Caco-2 (cell line): ENCODE data around the gene CBX1. TPM values are rescaled to one million over a fixed set of nuclear protein-coding genes. Genes with fewer than 3 reads are reported as not detected.

ENCODE experiments used
- BruUV-seq: library from RNA; stranded (reverse); fragments of 400-500 nt; replicated peaks from 2 replicates; lab custom pipeline; 2021; lab: Mats Ljungman, UMichigan
- CTCF ChIA-PET: fragments of 300-600 bp; sonication (Branson Sonifier 250); formaldehyde crosslinking; loops from one replicate; lab custom pipeline; 2022; ENCODE audit warnings: antibody characterized with exemption; lab: Charles Lee
- POLR2A ChIA-PET: fragments of 300-600 bp; sonication (Branson Sonifier 250); formaldehyde crosslinking; loops from one replicate; lab custom pipeline; 2022; ENCODE audit warnings: antibody characterized with exemption; lab: Charles Lee
- DNase-seq, 2 experiments: peaks; one replicate each; pipeline versions ENCODE4 v3.0.0 to v3.0.0-alpha.2; 2020 to 2022
- H3K27me3 ChIP-seq: replicated peaks from 2 replicates; pipeline ENCODE4 v1.6.0; 2011; ENCODE audit warnings: low read length; ENCODE audit not compliant: control insufficient read depth, insufficient read depth
- H3K36me3 ChIP-seq: 2 replicates; pipeline ENCODE4 v1.5.1; 2011; ENCODE audit warnings: low read length; ENCODE audit not compliant: control insufficient read depth, insufficient read depth
- H3K4me1 ChIP-seq: fragments of 250-450 bp; sonication (Bioruptor Pico); 2 replicates; pipeline ENCODE4 v1.5.1; 2020; ENCODE audit warnings: mild to moderate bottlenecking
- H3K4me3 ChIP-seq: 2 replicates; pipeline ENCODE4 v1.5.1; 2011; ENCODE audit warnings: low read depth, mild to moderate bottlenecking, control low read depth, low read length
- H3K9me3 ChIP-seq: fragments of 250-450 bp; sonication (Bioruptor Pico); 2 replicates; pipeline ENCODE4 v1.5.1; 2020; ENCODE audit warnings: mild to moderate bottlenecking, moderate library complexity
- H3K27ac Mint-ChIP-seq: one replicate; pipeline ENCODE4 v1.8.0; 2022; ENCODE audit warnings: mixed read lengths; ENCODE audit not compliant: unreplicated experiment
- H3K27me3 Mint-ChIP-seq: one replicate; pipeline ENCODE4 v1.8.0; 2022; ENCODE audit warnings: mixed read lengths; ENCODE audit not compliant: insufficient read depth, unreplicated experiment
- H3K36me3 Mint-ChIP-seq: one replicate; pipeline ENCODE4 v1.8.0; 2022; ENCODE audit warnings: mild to moderate bottlenecking, mixed read lengths; ENCODE audit not compliant: insufficient read depth, unreplicated experiment
- H3K4me1 Mint-ChIP-seq: one replicate; pipeline ENCODE4 v1.8.0; 2022; ENCODE audit warnings: low read depth, mixed read lengths; ENCODE audit not compliant: unreplicated experiment
- H3K4me3 Mint-ChIP-seq: one replicate; pipeline ENCODE4 v1.8.0; 2022; ENCODE audit warnings: mild to moderate bottlenecking, moderate library complexity, mixed read lengths; ENCODE audit not compliant: unreplicated experiment
- H3K9me3 Mint-ChIP-seq: one replicate; pipeline ENCODE4 v1.8.0; 2022; ENCODE audit warnings: mixed read lengths; ENCODE audit not compliant: unreplicated experiment
- CTCF ChIP-seq, 2 experiments: fragments of 200-600 bp in 1 of 2; IDR thresholded peaks; 1 replicate in 1 of 2; 2 replicates in 1 of 2; pipeline versions ENCODE4 v1.5.1 to v1.8.0; 2011 to 2022; ENCODE audit warnings: antibody characterized with exemption in 1 of 2, control low read depth in 1 of 2, inconsistent platforms in 1 of 2, low read depth in 1 of 2, low read length in 1 of 2, mild to moderate bottlenecking in 1 of 2, moderate library complexity in 1 of 2; ENCODE audit not compliant: insufficient read depth in 1 of 2, severe bottlenecking in 1 of 2, unreplicated experiment in 1 of 2
- intact Hi-C: fragments of 100-400 bp; cut with micrococcal nuclease; formaldehyde crosslinking; loops from one replicate; pipeline ENCODE4 v1.10.0; 2022; ENCODE audit not compliant: unreplicated experiment
- total RNA-seq: library from RNA; stranded (reverse); gene quantifications from 2 replicates; pipeline ENCODE4 v1.2.3, GENCODE V29; 2022

Gene CBX1
- total RNA-seq, 1 experiment from 2014 or later, result 213 TPM

GRCh38 chr17:48107137-48108055, 6.1 kb upstream of the CBX1 start, which contains the start of gene SNX11:
TSS of gene SNX11 (plus strand) at chr17:48107766. CDS start at chr17:48112044, 4,278 bp downstream.
- H3K9me3 Mint-ChIP-seq, result no peaks in the 10 kb centered on the region
- CTCF ChIA-PET, result interaction anchor here (0.5 to 3.8 kb wide), 18 partner anchors 9 to 161 kb away, joined by 3 to 44 read pairs (median 5); partner anchors contain the start of gene NFE2L1
- Histone ChIP-seq H3K4me1 (0 out of 2 replicates have a peak, but pooled peaks cover 6% of the 10 kb centered on the region), H3K36me3 (no peaks in the 10 kb centered on the region), H3K27me3 (no peaks in the 10 kb centered on the region), H3K4me3 (peak within 1 kb of the TSS; percentile 60), H3K9me3 (no peaks in the 10 kb centered on the region)
- H3K27me3 Mint-ChIP-seq, result no peaks in the 10 kb centered on the region
- POLR2A ChIA-PET, result interaction anchor here (0.6 to 2.9 kb wide), 14 partner anchors 9 to 458 kb away, joined by 3 to 37 read pairs (median 6); partner anchors contain the start of genes CDK5RAP3, KPNB1, NFE2L1 and PNPO
- peak; percentile 33 to 48 for TF ChIP-seq CTCF (IDR thresholded peaks at IDR 0.05; ENCODE audit: insufficient read depth in 1 of 2, low read depth in 1 of 2, low read length in 1 of 2, severe bottlenecking in 1 of 2, unreplicated experiment in 1 of 2)
- BruUV-seq, result TSS peak; percentile 89
- intact Hi-C loops, result loop anchor here (1.0 to 10.0 kb wide), 2 partner anchors 82 to 273 kb away; partner anchors contain the start of genes LRRC46 and MRPL10
- peak within 1 kb of the TSS; percentile 95 for H3K27ac Mint-ChIP-seq
- peaks cover 7% of the 10 kb centered on the region for H3K4me1 Mint-ChIP-seq
- DNase-seq, result peak; percentile 100
- H3K36me3 Mint-ChIP-seq, result peaks cover 16% of the 10 kb centered on the region
- H3K4me3 Mint-ChIP-seq, result peak within 1 kb of the TSS; percentile 95

- DNase-seq, result no peak
- no peaks in the 10 kb centered on the region for H3K9me3 Mint-ChIP-seq
- H3K27ac Mint-ChIP-seq, result peak overlapping the region; percentile 95
- H3K9me3 ChIP-seq, result no peaks in the 10 kb centered on the region
- H3K27me3 Mint-ChIP-seq, result no peaks in the 10 kb centered on the region
- no peak for TF ChIP-seq CTCF (IDR thresholded peaks at IDR 0.05; ENCODE audit: insufficient read depth in 1 of 2, low read depth in 1 of 2, low read length in 1 of 2, severe bottlenecking in 1 of 2, unreplicated experiment in 1 of 2)
- H3K4me1 ChIP-seq, result 0 out of 2 replicates have a peak, but pooled peaks cover 6% of the 10 kb centered on the region
- peak overlapping the region; percentile 60 for H3K4me3 ChIP-seq
- ChIA-PET POLR2A (interaction anchor here (1.0 to 2.9 kb wide), 4 partner anchors 18 to 136 kb away, joined by 7 to 37 read pairs (median 7); partner anchors contain the start of genes CDK5RAP3 and NFE2L1), CTCF (interaction anchor here (0.8 to 3.8 kb wide), 5 partner anchors 9 to 81 kb away, joined by 3 to 44 read pairs (median 5); no protein-coding TSS in a partner anchor)
- H3K4me3 Mint-ChIP-seq, result peak overlapping the region; percentile 95
- peaks cover 7% of the 10 kb centered on the region for H3K4me1 Mint-ChIP-seq
- BruUV-seq, result no TSS peak
- intact Hi-C loops, result loop anchor here (10.0 kb wide), 1 partner anchor 272 kb away; the partner anchor contains the start of genes LRRC46 and MRPL10
- H3K36me3 ChIP-seq, result no peaks in the 10 kb centered on the region
- no peaks in the 10 kb centered on the region for H3K27me3 ChIP-seq
- H3K36me3 Mint-ChIP-seq, result peaks cover 16% of the 10 kb centered on the region
Observed at GRCh38 chr17:48106802-48107136, 5.5 kb upstream of the CBX1 start.

- ChIA-PET CTCF (no interaction called here), POLR2A (no interaction called here)
- no peak for TF ChIP-seq CTCF (IDR thresholded peaks at IDR 0.05; ENCODE audit: insufficient read depth in 1 of 2, low read depth in 1 of 2, low read length in 1 of 2, severe bottlenecking in 1 of 2, unreplicated experiment in 1 of 2)
- no peaks in the 10 kb centered on the region for H3K36me3 ChIP-seq
- H3K4me1 Mint-ChIP-seq, result peaks cover 14% of the 10 kb centered on the region
- no peaks in the 10 kb centered on the region for H3K27me3 Mint-ChIP-seq
- H3K4me3 Mint-ChIP-seq, result no peak overlapping the region
- H3K9me3 ChIP-seq, result no peaks in the 10 kb centered on the region
- H3K27me3 ChIP-seq, result no peaks in the 10 kb centered on the region
- peaks cover 25% of the 10 kb centered on the region for H3K36me3 Mint-ChIP-seq
- H3K27ac Mint-ChIP-seq, result no peak overlapping the region
- no TSS peak for BruUV-seq
- DNase-seq, result no peak
- intact Hi-C loops, result loop anchor here (10.0 kb wide), 1 partner anchor 270 kb away; the partner anchor contains the start of genes LRRC46 and MRPL10
- H3K4me1 ChIP-seq, result peaks cover 10% of the 10 kb centered on the region
- no peaks in the 10 kb centered on the region for H3K9me3 Mint-ChIP-seq
- no peak overlapping the region for H3K4me3 ChIP-seq
Observed at GRCh38 chr17:48104440-48104839, 3.2 kb upstream of the CBX1 start.
